ENCODE data around the gene PUSL1. TPM values are rescaled to one million over a fixed set of nuclear protein-coding genes. Genes with fewer than 3 reads are reported as not detected.
A peak's percentile ranks its signal among the peaks of the same experiment; 100 is the strongest.

The PUSL1 gene
- total RNA-seq, 1 donor from 2014 or later, result 11.3 TPM

- intact Hi-C loops (cut with DNase I), result no loop called here
- ATAC-seq (no peak), DNase-seq (ENCODE audit: low spot score) (no peak)
These were observed 49.6 kb downstream of the PUSL1 start for GRCh38 chr1:1357871-1358432.

- DNase-seq (ENCODE audit: low spot score) (peak; percentile 92), ATAC-seq (peak; percentile 73)
- intact Hi-C loops (cut with DNase I), result no loop called here
These were observed 50.3 kb downstream of the PUSL1 start, which contains the start of gene MXRA8 for GRCh38 chr1:1358433-1359271. TSS of gene MXRA8 (minus strand) at chr1:1358555. CDS start at chr1:1358504, 51 bp downstream.

GRCh38 chr1:1359308-1359663, 50.9 kb downstream of the PUSL1 start:
- intact Hi-C loops (cut with DNase I), result no loop called here
- DNase-seq (ENCODE audit: low spot score), result peak; percentile 86
- ATAC-seq, result peak; percentile 73

- ATAC-seq, result peak; percentile 79
- peak; percentile 91 for DNase-seq (ENCODE audit: low spot score)
- intact Hi-C loops (cut with DNase I), result no loop called here
These were observed 51.5 kb downstream of the PUSL1 start for GRCh38 chr1:1359664-1360468.

- DNase-seq (ENCODE audit: low spot score), result peak; percentile 88
- peak; percentile 77 for ATAC-seq
- intact Hi-C loops (cut with DNase I), result no loop called here
These were observed 52.2 kb downstream of the PUSL1 start for GRCh38 chr1:1360506-1361169.

Small RNAs within 50 kb of the gene (microRNA-seq; reads per million reads assigned to microRNA genes)
- gene MIR6726, result not detected
- not detected for gene MIR6727
- not detected for gene MIR6808

Other genes with a start within 250 kb of the PUSL1 start
- gene RNF223, start 234.3 kb upstream of the PUSL1 start, total RNA-seq, result not detected
- gene C1orf159, start 192.5 kb upstream of the PUSL1 start, total RNA-seq, result 12.0 TPM
- 0.71 TPM for gene TTLL10, start 134.7 kb upstream of the PUSL1 start, total RNA-seq
- 0.58 TPM for gene TNFRSF18, start 102.0 kb upstream of the PUSL1 start, total RNA-seq
- gene TNFRSF4, start 94.4 kb upstream of the PUSL1 start, total RNA-seq, result 2.5 TPM
- gene SDF4, start 76.6 kb upstream of the PUSL1 start, total RNA-seq, result 94.9 TPM
- 10.9 TPM for gene B3GALT6, start 76.4 kb upstream of the PUSL1 start, total RNA-seq
- gene C1QTNF12, start 61.9 kb upstream of the PUSL1 start, total RNA-seq, result 3.5 TPM
- 50.5 TPM for gene UBE2J2, start 34.7 kb upstream of the PUSL1 start, total RNA-seq
- gene SCNN1D, start 28.2 kb upstream of the PUSL1 start, total RNA-seq, result 12.5 TPM
- gene ACAP3, start 667 bp upstream of the PUSL1 start, total RNA-seq, result 74.7 TPM
- gene INTS11, start 16.1 kb downstream of the PUSL1 start, total RNA-seq, result 111 TPM
- 15.7 TPM for gene CPTP, start 16.2 kb downstream of the PUSL1 start, total RNA-seq
- gene TAS1R3, start 22.7 kb downstream of the PUSL1 start, total RNA-seq, result 0.49 TPM
- 91.4 TPM for gene DVL1, start 40.8 kb downstream of the PUSL1 start, total RNA-seq
- 262 TPM for gene MXRA8, start 50.0 kb downstream of the PUSL1 start, total RNA-seq
- gene AURKAIP1, start 66.6 kb downstream of the PUSL1 start, total RNA-seq, result 58.9 TPM
- 207 TPM for gene CCNL2, start 90.7 kb downstream of the PUSL1 start, total RNA-seq
- 75.6 TPM for gene MRPL20, start 98.7 kb downstream of the PUSL1 start, total RNA-seq
- gene ANKRD65, start 112.7 kb downstream of the PUSL1 start, total RNA-seq, result 11.2 TPM
- 175 TPM for gene VWA1, start 127.1 kb downstream of the PUSL1 start, total RNA-seq
- 2.4 TPM for gene ATAD3C, start 141.1 kb downstream of the PUSL1 start, total RNA-seq
- 28.6 TPM for gene ATAD3B, start 163.2 kb downstream of the PUSL1 start, total RNA-seq
- 19.4 TPM for gene ATAD3A, start 203.6 kb downstream of the PUSL1 start, total RNA-seq
- 7.1 TPM for gene TMEM240, start 232.0 kb downstream of the PUSL1 start, total RNA-seq